Measurements from ENCODE around the gene NECAP2.

- TF ChIP-seq CTCF (IDR thresholded peaks at IDR 0.05 in 8 of 11, conservative IDR thresholded peaks at IDR 0.05 in 3 of 11) (no peak), POLR2A (IDR thresholded peaks at IDR 0.05) (no peak)
These were observed 33.7 kb upstream of the NECAP2 start for GRCh38 chr1:16406868-16407267.
